ENCODE results near the gene GPR151. TPM values are rescaled to one million over a fixed set of nuclear protein-coding genes. Genes with fewer than 3 reads are reported as not detected.
A peak's percentile ranks its signal among the peaks of the same experiment; 100 is the strongest.

Gene GPR151
- polyA plus RNA-seq, 1 donor (not counting 4 experiments of a cell fraction or from before 2014, with no cell fraction given): not detected

GRCh38 chr5:146533260-146533857 is 17.4 kb upstream of the GPR151 start:
- no peak for DNase-seq (ENCODE audit: low read depth, low spot score)
- Histone ChIP-seq H2AFZ (ENCODE audit: control insufficient read depth, low read length) (no peak overlapping the region), H3K27me3 (ENCODE audit: control insufficient read depth, extremely low read depth, insufficient read depth, low read length) (no peaks in the 10 kb centered on the region), H3K9ac (ENCODE audit: control insufficient read depth, extremely low read depth, insufficient read depth, low read length) (no peak overlapping the region), H3K9me3 (ENCODE audit: control insufficient read depth, low read depth, low read length) (no peaks in the 10 kb centered on the region), H3K27ac (ENCODE audit: control insufficient read depth, insufficient read depth, low read length) (no peak overlapping the region), H3K9me1 (ENCODE audit: control insufficient read depth, extremely low read depth, insufficient read depth, low read length) (no peaks in the 10 kb centered on the region), H3K4me2 (ENCODE audit: control insufficient read depth, extremely low read depth, insufficient read depth, low read depth, low read length) (no peak overlapping the region), H3K36me3 (ENCODE audit: control insufficient read depth in 2 of 2, extremely low read depth in 1 of 2, insufficient read depth in 2 of 2, low read length in 2 of 2) (no peaks in the 10 kb centered on the region), H4K20me1 (ENCODE audit: control insufficient read depth, extremely low read depth, insufficient read depth, low read length) (no peaks in the 10 kb centered on the region), H3K4me3 (ENCODE audit: control insufficient read depth in 2 of 3, extremely low read depth in 1 of 3, insufficient read depth in 2 of 3, low read depth in 1 of 3, low read length in 3 of 3) (no peak overlapping the region), H3K79me2 (ENCODE audit: control insufficient read depth, insufficient read depth, low read length) (no peaks in the 10 kb centered on the region), H3K4me1 (ENCODE audit: control insufficient read depth, extremely low read depth, insufficient read depth, low read length) (peaks cover under 1% of the 10 kb centered on the region)
- TF ChIP-seq CTCF (optimal IDR thresholded peaks at IDR 0.05 in 1 of 3, IDR thresholded peaks at IDR 0.05 in 1 of 3, conservative IDR thresholded peaks at IDR 0.05 in 1 of 3; ENCODE audit: extremely low read depth in 1 of 3, insufficient read depth in 2 of 3, low read length in 3 of 3): peak; percentile 85 to 92 (median 91)
- TF ChIP-seq EZH2 (IDR thresholded peaks at IDR 0.05; ENCODE audit: low read length): no peak
- peak; percentile 93 for FAIRE-seq
- dilution Hi-C loops (cut with MboI; ENCODE audit: extremely low pct_ligation_motif_present, low sequenced_read_pairs): loop anchor here (25.0 kb wide), 1 partner anchor 429 kb away; no protein-coding TSS in a partner anchor

GRCh38 chr5:146529984-146530383 is 14.0 kb upstream of the GPR151 start:
- no peaks in the 10 kb centered on the region for H3K9me1 ChIP-seq (ENCODE audit: control insufficient read depth, extremely low read depth, insufficient read depth, low read length)
- dilution Hi-C loops (cut with MboI; ENCODE audit: extremely low pct_ligation_motif_present, low sequenced_read_pairs): loop anchor here (25.0 kb wide), 1 partner anchor 432 kb away; no protein-coding TSS in a partner anchor
- H3K9ac ChIP-seq (ENCODE audit: control insufficient read depth, extremely low read depth, insufficient read depth, low read length): no peak overlapping the region
- H3K27me3 ChIP-seq (ENCODE audit: control insufficient read depth, extremely low read depth, insufficient read depth, low read length): no peaks in the 10 kb centered on the region
- H3K27ac ChIP-seq (ENCODE audit: control insufficient read depth, insufficient read depth, low read length): no peak overlapping the region
- no peak for TF ChIP-seq EZH2 (IDR thresholded peaks at IDR 0.05; ENCODE audit: low read length)
- TF ChIP-seq CTCF (optimal IDR thresholded peaks at IDR 0.05 in 1 of 3, IDR thresholded peaks at IDR 0.05 in 1 of 3, conservative IDR thresholded peaks at IDR 0.05 in 1 of 3; ENCODE audit: extremely low read depth in 1 of 3, insufficient read depth in 2 of 3, low read length in 3 of 3): no peak
- FAIRE-seq (no peak), DNase-seq (ENCODE audit: low read depth, low spot score) (no peak)
- H3K9me3 ChIP-seq (ENCODE audit: control insufficient read depth, low read depth, low read length): no peaks in the 10 kb centered on the region
- H2AFZ ChIP-seq (ENCODE audit: control insufficient read depth, low read length): no peak overlapping the region
- no peaks in the 10 kb centered on the region for H4K20me1 ChIP-seq (ENCODE audit: control insufficient read depth, extremely low read depth, insufficient read depth, low read length)
- no peak overlapping the region for H3K4me3 ChIP-seq (ENCODE audit: control insufficient read depth in 2 of 3, extremely low read depth in 1 of 3, insufficient read depth in 2 of 3, low read depth in 1 of 3, low read length in 3 of 3)
- H3K4me1 ChIP-seq (ENCODE audit: control insufficient read depth, extremely low read depth, insufficient read depth, low read length): peaks cover 12% of the 10 kb centered on the region
- H3K36me3 ChIP-seq (ENCODE audit: control insufficient read depth in 2 of 2, extremely low read depth in 1 of 2, insufficient read depth in 2 of 2, low read length in 2 of 2): no peaks in the 10 kb centered on the region
- H3K79me2 ChIP-seq (ENCODE audit: control insufficient read depth, insufficient read depth, low read length): no peaks in the 10 kb centered on the region
- no peak overlapping the region for H3K4me2 ChIP-seq (ENCODE audit: control insufficient read depth, extremely low read depth, insufficient read depth, low read depth, low read length)
